H1 (cell line): ENCODE data around the gene HOXB5.

Experiments
- CREB1 ChIP-seq: IDR thresholded peaks from 2 replicates; pipeline ENCODE4 v1.6.1; 2012; ENCODE audit warnings: inconsistent platforms
- EZH2 ChIP-seq: fragments of 200-600 bp; sonication (generic); IDR thresholded peaks from 2 replicates; pipeline ENCODE4 v1.7.1; 2012; ENCODE audit warnings: low read depth, mild to moderate bottlenecking, moderate library complexity, low read length, inconsistent platforms; ENCODE audit not compliant: severe bottlenecking
- MAX ChIP-seq: IDR thresholded peaks from 2 replicates; pipeline ENCODE4 v1.6.1; 2012; ENCODE audit warnings: inconsistent platforms
- TAF1 ChIP-seq: IDR thresholded peaks from 2 replicates; pipeline ENCODE4 v1.6.1; 2011; ENCODE audit warnings: mild to moderate bottlenecking, low read depth, low read length
- YY1 ChIP-seq: IDR thresholded peaks from 2 replicates; pipeline ENCODE4 v1.6.1; 2011; ENCODE audit warnings: low read depth, mild to moderate bottlenecking, low read length
- ZNF274 ChIP-seq: IDR thresholded peaks from 2 replicates; pipeline ENCODE4 v1.7.0; 2012; ENCODE audit warnings: low read length, borderline replicate concordance; ENCODE audit errors: extremely low read depth
- TF ChIP-seq, protein P1 (sequence below), 3 experiments: IDR thresholded peaks; 1 replicate in 2 of 3; 2 replicates in 1 of 3; pipeline versions ENCODE4 v1.5.1 to v1.6.1; 2011; ENCODE audit warnings: low read length in 3 of 3, mild to moderate bottlenecking in 3 of 3, inconsistent platforms in 2 of 3, low read depth in 1 of 3, moderate library complexity in 1 of 3; ENCODE audit not compliant: insufficient read depth in 1 of 3; ENCODE audit errors: control extremely low read depth in 1 of 3

DNA sequence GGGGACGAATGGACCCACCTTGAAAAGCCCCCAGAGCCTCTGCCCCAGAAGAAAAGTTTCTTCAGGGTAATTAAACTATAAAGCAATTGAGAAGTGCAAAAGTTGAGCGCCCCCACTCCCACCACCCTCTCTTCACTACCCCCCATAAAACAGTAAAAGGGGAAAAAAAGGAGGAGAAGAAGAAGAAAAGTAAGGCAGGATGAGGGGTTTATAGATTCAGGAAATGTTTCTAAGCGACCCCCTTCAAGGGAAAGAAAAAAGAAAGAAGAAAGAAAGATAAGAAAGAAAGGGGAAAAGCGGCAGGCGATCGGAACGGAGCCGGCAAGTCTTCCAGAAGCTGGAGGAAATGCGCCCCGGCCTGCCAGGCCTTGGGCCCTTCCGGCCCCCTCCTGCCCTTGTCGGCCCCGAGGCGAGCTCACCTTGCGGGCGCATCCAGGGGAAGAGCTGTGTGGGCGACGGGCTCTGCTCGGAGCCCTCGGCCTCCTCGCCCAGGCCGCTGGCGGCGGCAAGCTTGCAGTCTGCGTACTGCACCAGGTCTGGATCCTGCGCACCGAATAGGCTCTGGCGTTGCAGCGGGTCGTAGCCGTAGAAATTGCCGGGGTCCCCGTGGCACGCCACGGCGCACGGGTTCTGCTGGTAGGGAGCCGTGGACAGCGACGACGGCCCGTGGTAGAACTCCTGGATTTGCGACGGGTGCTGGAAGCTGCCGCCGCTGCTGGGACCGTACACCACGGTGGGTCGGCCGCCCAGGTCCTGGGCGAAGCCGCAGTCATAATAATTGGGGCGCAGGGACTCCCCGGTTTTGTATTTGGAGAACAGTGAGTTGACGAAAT lies 20.5 kb upstream of the HOXB5 start:
- TF ChIP-seq, protein P1, sequence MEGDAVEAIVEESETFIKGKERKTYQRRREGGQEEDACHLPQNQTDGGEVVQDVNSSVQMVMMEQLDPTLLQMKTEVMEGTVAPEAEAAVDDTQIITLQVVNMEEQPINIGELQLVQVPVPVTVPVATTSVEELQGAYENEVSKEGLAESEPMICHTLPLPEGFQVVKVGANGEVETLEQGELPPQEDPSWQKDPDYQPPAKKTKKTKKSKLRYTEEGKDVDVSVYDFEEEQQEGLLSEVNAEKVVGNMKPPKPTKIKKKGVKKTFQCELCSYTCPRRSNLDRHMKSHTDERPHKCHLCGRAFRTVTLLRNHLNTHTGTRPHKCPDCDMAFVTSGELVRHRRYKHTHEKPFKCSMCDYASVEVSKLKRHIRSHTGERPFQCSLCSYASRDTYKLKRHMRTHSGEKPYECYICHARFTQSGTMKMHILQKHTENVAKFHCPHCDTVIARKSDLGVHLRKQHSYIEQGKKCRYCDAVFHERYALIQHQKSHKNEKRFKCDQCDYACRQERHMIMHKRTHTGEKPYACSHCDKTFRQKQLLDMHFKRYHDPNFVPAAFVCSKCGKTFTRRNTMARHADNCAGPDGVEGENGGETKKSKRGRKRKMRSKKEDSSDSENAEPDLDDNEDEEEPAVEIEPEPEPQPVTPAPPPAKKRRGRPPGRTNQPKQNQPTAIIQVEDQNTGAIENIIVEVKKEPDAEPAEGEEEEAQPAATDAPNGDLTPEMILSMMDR (IDR thresholded peaks at IDR 0.05; ENCODE audit: control extremely low read depth in 1 of 3, insufficient read depth in 1 of 3, low read depth in 1 of 3, low read length in 3 of 3), result no peak
- TF ChIP-seq MAX (no peak), TAF1 (no peak), YY1 (no peak), CREB1 (no peak), EZH2 (peak; percentile 99), ZNF274 (no peak)
